SK-N-SH (cell line): ENCODE measurements around the gene MPDU1. TPM values are rescaled to one million over a fixed set of nuclear protein-coding genes. Genes with fewer than 3 reads are reported as not detected.

Source experiments
- EP300 ChIP-seq, 2 experiments: IDR thresholded peaks; 2 replicates each; pipeline versions ENCODE4 v1.4.0 to v1.6.1; 2012; ENCODE audit warnings: borderline replicate concordance in 1 of 2, low read depth in 1 of 2, low read length in 1 of 2
- EZH2phosphoT487 ChIP-seq: fragments of 200-600 bp; sonication (generic); IDR thresholded peaks from 2 replicates; pipeline ENCODE4 v1.6.1; 2017; ENCODE audit warnings: low read depth, mixed run types, mild to moderate bottlenecking, antibody characterized with exemption, moderate library complexity, borderline replicate concordance
- JUND ChIP-seq: IDR thresholded peaks from 2 replicates; pipeline ENCODE4 v1.4.0; 2012
- MEF2A ChIP-seq: IDR thresholded peaks from 2 replicates; pipeline ENCODE4 v1.4.0; 2012; ENCODE audit warnings: low read depth, borderline replicate concordance
- MXI1 ChIP-seq: IDR thresholded peaks from 2 replicates; pipeline ENCODE4 v1.6.1; 2012; ENCODE audit warnings: mild to moderate bottlenecking, low read depth, low read length, improper control_type of control experiment
- NFIC ChIP-seq: IDR thresholded peaks from 2 replicates; pipeline ENCODE4 v1.4.0; 2012; ENCODE audit warnings: borderline replicate concordance
- NRF1 ChIP-seq: IDR thresholded peaks from 2 replicates; pipeline ENCODE4 v1.6.1; 2012; ENCODE audit warnings: low read depth, mild to moderate bottlenecking, low read length
- POLR2AphosphoS5 ChIP-seq: IDR thresholded peaks from 2 replicates; pipeline ENCODE4 v1.6.1; 2012; ENCODE audit warnings: low read depth, low read length
- RAD21 ChIP-seq: IDR thresholded peaks from 2 replicates; pipeline ENCODE4 v1.6.1; 2012; ENCODE audit warnings: mild to moderate bottlenecking, low read length
- RCOR1 ChIP-seq: fragments of 150-350 bp; IDR thresholded peaks from 2 replicates; pipeline ENCODE4 v1.6.1; 2017; ENCODE audit warnings: antibody characterized with exemption, low read length
- RFX5 ChIP-seq: IDR thresholded peaks from 2 replicates; pipeline ENCODE4 v1.6.1; 2012; ENCODE audit warnings: mild to moderate bottlenecking, improper control_type of control experiment, low read length
- RXRA ChIP-seq: IDR thresholded peaks from 2 replicates; pipeline ENCODE4 v1.4.0; 2012; ENCODE audit warnings: low read depth, mild to moderate bottlenecking, borderline replicate concordance
- SIN3A ChIP-seq: IDR thresholded peaks from 2 replicates; pipeline ENCODE4 v1.6.1; 2012; ENCODE audit warnings: low read depth, mild to moderate bottlenecking, low read length, moderate library complexity, borderline replicate concordance
- SMC3 ChIP-seq: IDR thresholded peaks from 2 replicates; pipeline ENCODE4 v1.6.1; 2012; ENCODE audit warnings: low read depth, low read length, improper control_type of control experiment
- TCF12 ChIP-seq: IDR thresholded peaks from 2 replicates; pipeline ENCODE4 v1.4.0; 2012
- TEAD4 ChIP-seq: IDR thresholded peaks from 2 replicates; pipeline ENCODE4 v1.4.0; 2012; ENCODE audit warnings: mild to moderate bottlenecking, borderline replicate concordance; ENCODE audit not compliant: insufficient read depth
- YY1 ChIP-seq: IDR thresholded peaks from 2 replicates; pipeline ENCODE4 v1.4.0; 2012; ENCODE audit warnings: low read depth, mild to moderate bottlenecking
- polyA plus RNA-seq, 3 experiments: library from polyadenylated mRNA; depleted of rRNA; stranded (reverse); fragments of >200 nt; gene quantifications; 2 replicates each; pipeline ENCODE4 v1.2.3, GENCODE V29; 2012
- TF ChIP-seq, protein P1 (sequence below): fragments of 200-600 bp; sonication (generic); IDR thresholded peaks from 2 replicates; pipeline ENCODE4 v1.6.1; 2017; ENCODE audit warnings: antibody characterized with exemption, mild to moderate bottlenecking, moderate library complexity
- TF ChIP-seq, protein P2 (sequence below): fragments of 150-350 bp; IDR thresholded peaks from 2 replicates; pipeline ENCODE4 v1.6.1; 2017; ENCODE audit warnings: antibody characterized with exemption, low read length, low read depth, borderline replicate concordance
- TF ChIP-seq, protein P3 (sequence below): fragments of 150-350 bp; IDR thresholded peaks from 2 replicates; pipeline ENCODE4 v1.6.1; 2016; ENCODE audit warnings: mild to moderate bottlenecking, low read depth, low read length
- TF ChIP-seq, protein P4 (sequence below): IDR thresholded peaks from 2 replicates; pipeline ENCODE4 v1.4.0; 2012; ENCODE audit warnings: low read depth, borderline replicate concordance
- TF ChIP-seq, protein P5 (sequence below): IDR thresholded peaks from 2 replicates; pipeline ENCODE4 v1.4.0; 2012; ENCODE audit warnings: low read depth
- TF ChIP-seq, protein P6 (sequence below): IDR thresholded peaks from 2 replicates; pipeline ENCODE4 v1.6.1; 2012; ENCODE audit warnings: mild to moderate bottlenecking, low read depth, low read length, moderate library complexity

MPDU1 gene
- polyA plus RNA-seq, 1 of the 3 experiments (the other 2 are of a cell fraction): 126 TPM

DNA sequence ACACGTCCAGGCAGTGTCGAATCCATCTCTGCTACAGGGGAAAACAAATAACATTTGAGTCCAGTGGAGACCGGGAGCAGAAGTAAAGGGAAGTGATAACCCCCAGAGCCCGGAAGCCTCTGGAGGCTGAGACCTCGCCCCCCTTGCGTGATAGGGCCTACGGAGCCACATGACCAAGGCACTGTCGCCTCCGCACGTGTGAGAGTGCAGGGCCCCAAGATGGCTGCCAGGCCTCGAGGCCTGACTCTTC is 11.4 kb upstream of the MPDU1 start (continued):
- TF ChIP-seq, protein P1, sequence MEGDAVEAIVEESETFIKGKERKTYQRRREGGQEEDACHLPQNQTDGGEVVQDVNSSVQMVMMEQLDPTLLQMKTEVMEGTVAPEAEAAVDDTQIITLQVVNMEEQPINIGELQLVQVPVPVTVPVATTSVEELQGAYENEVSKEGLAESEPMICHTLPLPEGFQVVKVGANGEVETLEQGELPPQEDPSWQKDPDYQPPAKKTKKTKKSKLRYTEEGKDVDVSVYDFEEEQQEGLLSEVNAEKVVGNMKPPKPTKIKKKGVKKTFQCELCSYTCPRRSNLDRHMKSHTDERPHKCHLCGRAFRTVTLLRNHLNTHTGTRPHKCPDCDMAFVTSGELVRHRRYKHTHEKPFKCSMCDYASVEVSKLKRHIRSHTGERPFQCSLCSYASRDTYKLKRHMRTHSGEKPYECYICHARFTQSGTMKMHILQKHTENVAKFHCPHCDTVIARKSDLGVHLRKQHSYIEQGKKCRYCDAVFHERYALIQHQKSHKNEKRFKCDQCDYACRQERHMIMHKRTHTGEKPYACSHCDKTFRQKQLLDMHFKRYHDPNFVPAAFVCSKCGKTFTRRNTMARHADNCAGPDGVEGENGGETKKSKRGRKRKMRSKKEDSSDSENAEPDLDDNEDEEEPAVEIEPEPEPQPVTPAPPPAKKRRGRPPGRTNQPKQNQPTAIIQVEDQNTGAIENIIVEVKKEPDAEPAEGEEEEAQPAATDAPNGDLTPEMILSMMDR: no peak
- TF ChIP-seq SIN3A (no peak), RCOR1 (peak; percentile 55; the same call in 1 of the 2 replicates), TCF12 (no peak), EP300 (IDR thresholded peaks at IDR 0.05; ENCODE audit: borderline replicate concordance in 1 of 2, low read depth in 1 of 2, low read length in 1 of 2) (no peak), JUND (no peak; the same call in 1 of the 2 replicates), RFX5 (no peak), RXRA (no peak), RAD21 (no peak), MEF2A (no peak), TEAD4 (no peak), MXI1 (peak; percentile 97), POLR2AphosphoS5 (no peak), YY1 (peak; percentile 97), NRF1 (no peak), SMC3 (no peak), NFIC (no peak), EZH2phosphoT487 (no peak)
- TF ChIP-seq, protein P2, sequence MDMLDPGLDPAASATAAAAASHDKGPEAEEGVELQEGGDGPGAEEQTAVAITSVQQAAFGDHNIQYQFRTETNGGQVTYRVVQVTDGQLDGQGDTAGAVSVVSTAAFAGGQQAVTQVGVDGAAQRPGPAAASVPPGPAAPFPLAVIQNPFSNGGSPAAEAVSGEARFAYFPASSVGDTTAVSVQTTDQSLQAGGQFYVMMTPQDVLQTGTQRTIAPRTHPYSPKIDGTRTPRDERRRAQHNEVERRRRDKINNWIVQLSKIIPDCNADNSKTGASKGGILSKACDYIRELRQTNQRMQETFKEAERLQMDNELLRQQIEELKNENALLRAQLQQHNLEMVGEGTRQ: peak; percentile 89
- TF ChIP-seq, protein P3, sequence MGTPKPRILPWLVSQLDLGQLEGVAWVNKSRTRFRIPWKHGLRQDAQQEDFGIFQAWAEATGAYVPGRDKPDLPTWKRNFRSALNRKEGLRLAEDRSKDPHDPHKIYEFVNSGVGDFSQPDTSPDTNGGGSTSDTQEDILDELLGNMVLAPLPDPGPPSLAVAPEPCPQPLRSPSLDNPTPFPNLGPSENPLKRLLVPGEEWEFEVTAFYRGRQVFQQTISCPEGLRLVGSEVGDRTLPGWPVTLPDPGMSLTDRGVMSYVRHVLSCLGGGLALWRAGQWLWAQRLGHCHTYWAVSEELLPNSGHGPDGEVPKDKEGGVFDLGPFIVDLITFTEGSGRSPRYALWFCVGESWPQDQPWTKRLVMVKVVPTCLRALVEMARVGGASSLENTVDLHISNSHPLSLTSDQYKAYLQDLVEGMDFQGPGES: no peak
- TF ChIP-seq, protein P4, sequence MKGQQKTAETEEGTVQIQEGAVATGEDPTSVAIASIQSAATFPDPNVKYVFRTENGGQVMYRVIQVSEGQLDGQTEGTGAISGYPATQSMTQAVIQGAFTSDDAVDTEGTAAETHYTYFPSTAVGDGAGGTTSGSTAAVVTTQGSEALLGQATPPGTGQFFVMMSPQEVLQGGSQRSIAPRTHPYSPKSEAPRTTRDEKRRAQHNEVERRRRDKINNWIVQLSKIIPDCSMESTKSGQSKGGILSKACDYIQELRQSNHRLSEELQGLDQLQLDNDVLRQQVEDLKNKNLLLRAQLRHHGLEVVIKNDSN: peak; percentile 96
- TF ChIP-seq, protein P5, sequence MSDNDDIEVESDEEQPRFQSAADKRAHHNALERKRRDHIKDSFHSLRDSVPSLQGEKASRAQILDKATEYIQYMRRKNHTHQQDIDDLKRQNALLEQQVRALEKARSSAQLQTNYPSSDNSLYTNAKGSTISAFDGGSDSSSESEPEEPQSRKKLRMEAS: peak; percentile 100
- TF ChIP-seq, protein P6, sequence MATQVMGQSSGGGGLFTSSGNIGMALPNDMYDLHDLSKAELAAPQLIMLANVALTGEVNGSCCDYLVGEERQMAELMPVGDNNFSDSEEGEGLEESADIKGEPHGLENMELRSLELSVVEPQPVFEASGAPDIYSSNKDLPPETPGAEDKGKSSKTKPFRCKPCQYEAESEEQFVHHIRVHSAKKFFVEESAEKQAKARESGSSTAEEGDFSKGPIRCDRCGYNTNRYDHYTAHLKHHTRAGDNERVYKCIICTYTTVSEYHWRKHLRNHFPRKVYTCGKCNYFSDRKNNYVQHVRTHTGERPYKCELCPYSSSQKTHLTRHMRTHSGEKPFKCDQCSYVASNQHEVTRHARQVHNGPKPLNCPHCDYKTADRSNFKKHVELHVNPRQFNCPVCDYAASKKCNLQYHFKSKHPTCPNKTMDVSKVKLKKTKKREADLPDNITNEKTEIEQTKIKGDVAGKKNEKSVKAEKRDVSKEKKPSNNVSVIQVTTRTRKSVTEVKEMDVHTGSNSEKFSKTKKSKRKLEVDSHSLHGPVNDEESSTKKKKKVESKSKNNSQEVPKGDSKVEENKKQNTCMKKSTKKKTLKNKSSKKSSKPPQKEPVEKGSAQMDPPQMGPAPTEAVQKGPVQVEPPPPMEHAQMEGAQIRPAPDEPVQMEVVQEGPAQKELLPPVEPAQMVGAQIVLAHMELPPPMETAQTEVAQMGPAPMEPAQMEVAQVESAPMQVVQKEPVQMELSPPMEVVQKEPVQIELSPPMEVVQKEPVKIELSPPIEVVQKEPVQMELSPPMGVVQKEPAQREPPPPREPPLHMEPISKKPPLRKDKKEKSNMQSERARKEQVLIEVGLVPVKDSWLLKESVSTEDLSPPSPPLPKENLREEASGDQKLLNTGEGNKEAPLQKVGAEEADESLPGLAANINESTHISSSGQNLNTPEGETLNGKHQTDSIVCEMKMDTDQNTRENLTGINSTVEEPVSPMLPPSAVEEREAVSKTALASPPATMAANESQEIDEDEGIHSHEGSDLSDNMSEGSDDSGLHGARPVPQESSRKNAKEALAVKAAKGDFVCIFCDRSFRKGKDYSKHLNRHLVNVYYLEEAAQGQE: no peak; the same call in 1 of the 2 replicates
